Fibroblast of skin of left biceps (primary cell): ENCODE measurements around the gene CLEC4F.
A peak's percentile ranks its signal among the peaks of the same experiment; 100 is the strongest.

Experiments used
- DNase-seq, 2 experiments: peaks; one replicate each; pipeline ENCODE4 v3.0.0-alpha.2; 2013; ENCODE audit warnings: low read depth in 2 of 2

Gene CLEC4F

GRCh38 chr2:70789304-70790135 is 30.9 kb downstream of the CLEC4F start:
- no peak for DNase-seq

- DNase-seq = no peak
Measured at GRCh38 chr2:70785137-70785911, 35.1 kb downstream of the CLEC4F start.

- DNase-seq = no peak
Measured at GRCh38 chr2:70784320-70784719, 36.1 kb downstream of the CLEC4F start.

- peak in 1 of 2 experiments; percentile 10 for DNase-seq
Measured at GRCh38 chr2:70779911-70780545, 40.4 kb downstream of the CLEC4F start.

- no peak for DNase-seq
Measured at GRCh38 chr2:70779491-70779890, 40.9 kb downstream of the CLEC4F start.

GRCh38 chr2:70778676-70779075 is 41.7 kb downstream of the CLEC4F start:
- no peak for DNase-seq

- DNase-seq = no peak
Measured at GRCh38 chr2:70777450-70777849, 42.9 kb downstream of the CLEC4F start.

- no peak for DNase-seq
Measured at GRCh38 chr2:70776266-70776665, 44.1 kb downstream of the CLEC4F start.

- DNase-seq = no peak
Measured at GRCh38 chr2:70775141-70775540, 45.3 kb downstream of the CLEC4F start.

- no peak for DNase-seq
Measured at GRCh38 chr2:70772486-70773155, 47.8 kb downstream of the CLEC4F start.

- DNase-seq = no peak
Measured at GRCh38 chr2:70771446-70771845, 49.0 kb downstream of the CLEC4F start.

- DNase-seq = no peak
Measured at GRCh38 chr2:70769450-70769849, 50.9 kb downstream of the CLEC4F start.

- no peak for DNase-seq
Measured at GRCh38 chr2:70768590-70769085, 51.8 kb downstream of the CLEC4F start.

- DNase-seq = peak in 1 of 2 experiments; percentile 25
Measured at GRCh38 chr2:70767699-70768589, 52.5 kb downstream of the CLEC4F start, which contains the start of gene ADD2. Gene ADD2 (minus strand): TSS chr2:70768200. CDS start chr2:70706408, 61,792 bp downstream.

GRCh38 chr2:70767079-70767698 is 53.2 kb downstream of the CLEC4F start:
- no peak for DNase-seq

GRCh38 chr2:70766357-70767078 is 53.9 kb downstream of the CLEC4F start:
- no peak for DNase-seq

GRCh38 chr2:70765507-70765906 is 54.9 kb downstream of the CLEC4F start:
- no peak for DNase-seq

- DNase-seq = no peak
Measured at GRCh38 chr2:70759446-70759845, 61.0 kb downstream of the CLEC4F start.
